GM13977 (cell line): ENCODE results near the gene LRRFIP2.

Experiments
- DNase-seq: peaks from one replicate; pipeline ENCODE4 v3.0.0; 2012; ENCODE audit warnings: low spot score
- CTCF ChIP-seq: IDR thresholded peaks from 2 replicates; pipeline ENCODE4 v1.5.1; 2012; ENCODE audit warnings: mild to moderate bottlenecking, control low read depth; ENCODE audit not compliant: insufficient read depth; ENCODE audit errors: extremely low read depth, missing control alignments
- in situ Hi-C: fragments of 300-500 bp; cut with MboI; formaldehyde crosslinking; loops from one replicate; pipeline ENCODE4 v1.12.0; 2022; ENCODE audit warnings: low sequenced_read_pairs, low pct_unique_long_range_greater_than_20kb, mixed read lengths, inconsistent platforms; ENCODE audit not compliant: unreplicated experiment

Gene LRRFIP2

GRCh38 chr3:37096975-37097374 is 77.4 kb downstream of the LRRFIP2 start:
- in situ Hi-C loops, result no loop called here
- TF ChIP-seq CTCF, result no peak
- no peak for DNase-seq

GRCh38 chr3:37096288-37096687 is 78.1 kb downstream of the LRRFIP2 start:
- in situ Hi-C loops, result no loop called here
- DNase-seq, result no peak
- TF ChIP-seq CTCF, result no peak

GRCh38 chr3:37094636-37095035 is 79.7 kb downstream of the LRRFIP2 start:
- in situ Hi-C loops, result no loop called here
- no peak for TF ChIP-seq CTCF
- no peak for DNase-seq

GRCh38 chr3:37093481-37093880 is 80.9 kb downstream of the LRRFIP2 start:
- no peak for TF ChIP-seq CTCF
- in situ Hi-C loops, result no loop called here
- DNase-seq, result no peak

- in situ Hi-C loops, result no loop called here
- no peak for TF ChIP-seq CTCF
- no peak for DNase-seq
These were observed 81.9 kb downstream of the LRRFIP2 start for GRCh38 chr3:37092484-37092883.

- in situ Hi-C loops, result no loop called here
- no peak for TF ChIP-seq CTCF
- DNase-seq, result no peak
These were observed 86.5 kb downstream of the LRRFIP2 start for GRCh38 chr3:37087870-37088269.

GRCh38 chr3:37086918-37087317 is 87.5 kb downstream of the LRRFIP2 start:
- DNase-seq, result no peak
- in situ Hi-C loops, result no loop called here
- no peak for TF ChIP-seq CTCF
